GM21529 (cell line): ENCODE measurements around the gene DAPK2.
A peak's percentile ranks its signal among the peaks of the same experiment; 100 is the strongest.

Source experiments
- ATAC-seq: cut with Tn5 transposase; IDR thresholded peaks from one replicate; pipeline ENCODE4 v1.9.1; 2021; ENCODE audit not compliant: unreplicated experiment

The DAPK2 gene

DNA sequence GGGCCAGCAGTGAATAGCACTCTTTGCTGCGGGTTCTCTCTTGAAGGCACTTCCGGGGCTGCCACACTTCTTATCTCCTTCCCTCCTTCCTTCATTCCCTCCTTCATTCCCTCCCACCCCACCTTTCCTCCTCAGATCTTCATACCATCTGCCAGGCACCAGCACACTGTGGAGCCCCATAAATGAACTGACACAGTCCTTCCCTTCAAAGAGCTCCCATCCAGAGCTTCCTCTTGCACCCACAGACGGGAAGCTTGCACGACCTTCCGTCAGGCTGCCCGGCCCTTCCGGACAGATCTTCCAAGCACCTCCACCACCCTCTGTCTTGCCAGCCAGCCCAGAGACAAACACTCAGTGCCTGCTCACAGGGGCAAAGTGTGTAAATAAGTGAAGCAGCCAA, 147.1 kb downstream of the DAPK2 start:
- no peak for ATAC-seq

DNA sequence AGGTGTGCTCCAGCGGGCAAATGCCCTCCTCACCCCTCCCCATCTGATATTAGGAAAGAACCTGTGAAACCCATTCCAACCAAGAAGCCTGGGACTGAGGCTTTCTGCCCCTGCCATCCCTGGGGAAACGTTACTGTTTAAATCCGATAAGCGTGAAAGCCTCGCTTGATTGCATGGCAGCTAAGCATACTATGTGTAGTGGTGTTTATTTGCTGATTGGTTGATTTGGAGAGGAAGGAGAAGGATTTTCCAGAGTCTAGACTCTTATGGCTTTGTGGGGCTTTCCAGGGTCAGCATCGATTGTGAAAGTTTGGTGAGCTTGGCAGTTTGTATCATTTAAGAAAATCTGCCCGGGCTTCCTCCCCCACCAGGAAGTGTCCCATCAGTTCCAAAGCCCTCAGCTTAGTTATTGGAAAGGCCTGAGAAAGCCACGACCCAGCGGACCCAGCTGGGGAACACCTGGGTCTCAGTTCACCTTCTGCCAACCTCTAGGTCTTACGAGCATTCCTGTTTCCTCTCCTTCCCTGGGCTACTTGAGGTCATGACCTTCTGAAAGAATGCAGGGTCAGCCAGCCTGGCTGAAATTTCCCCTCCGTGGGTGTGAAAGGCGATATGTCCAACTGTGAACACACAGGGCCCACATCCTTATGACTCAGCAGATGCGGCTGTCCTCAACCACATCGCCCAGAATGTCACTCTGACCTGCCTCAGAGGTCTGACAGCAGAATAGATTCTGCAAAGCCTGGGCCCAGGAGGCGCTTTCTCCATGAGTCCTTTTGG, 149.8 kb downstream of the DAPK2 start:
- ATAC-seq = peak; percentile 83

DNA sequence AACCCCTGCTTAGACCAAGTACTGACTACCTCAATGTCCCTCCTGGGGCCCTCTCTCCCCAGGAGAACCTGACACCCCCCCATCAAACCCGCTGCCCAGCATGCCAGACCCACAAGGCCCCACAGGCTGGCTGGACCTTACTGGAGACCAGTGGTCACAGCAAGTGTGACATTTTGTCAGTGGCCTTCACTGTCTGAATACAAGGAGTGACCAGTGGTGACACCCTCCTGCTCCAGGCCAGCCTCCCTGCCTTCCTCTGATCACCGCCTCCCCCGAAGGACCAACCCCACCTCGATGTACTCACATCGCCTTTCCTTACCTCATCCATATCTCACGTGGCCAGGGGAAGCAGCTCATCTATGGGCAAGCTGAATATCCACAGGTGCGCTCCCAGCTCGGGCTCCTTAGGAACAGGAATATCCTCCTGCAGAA, 150.5 kb downstream of the DAPK2 start:
- no peak for ATAC-seq

DNA sequence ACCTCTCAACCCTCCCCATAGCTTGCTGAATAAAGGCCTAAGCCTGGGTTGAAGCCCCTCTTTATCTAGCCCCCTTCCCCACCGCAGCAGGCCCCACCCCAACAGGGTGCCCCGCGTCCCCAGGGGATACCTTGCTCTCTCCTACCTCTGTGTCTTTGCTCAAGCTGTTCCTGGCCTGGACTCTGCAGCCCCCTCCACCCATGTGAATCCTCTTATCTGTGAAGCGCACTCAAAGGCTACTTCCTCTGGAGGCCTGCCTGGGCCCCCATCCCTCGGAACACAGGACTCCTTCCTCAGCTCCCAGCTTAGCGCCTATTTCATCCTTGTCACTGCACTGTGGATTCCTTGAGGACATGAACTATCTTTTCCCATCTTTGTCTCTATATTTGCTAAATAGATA, 151.1 kb downstream of the DAPK2 start:
- no peak for ATAC-seq

DNA sequence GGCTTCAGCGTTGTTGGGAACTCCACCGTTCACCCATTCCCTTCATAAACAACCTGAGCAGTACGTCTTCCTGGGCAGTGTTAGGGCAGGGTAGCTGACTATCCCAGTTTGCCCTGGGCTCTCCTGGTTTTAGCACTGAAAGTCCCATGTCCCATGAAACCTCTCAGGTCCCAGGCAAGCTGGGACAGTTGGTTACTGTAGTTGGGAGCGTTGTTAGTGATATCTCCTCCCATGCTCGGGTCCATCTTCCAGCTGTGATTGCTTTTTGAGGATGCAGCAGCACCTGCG, 151.7 kb downstream of the DAPK2 start:
- ATAC-seq = no peak

DNA sequence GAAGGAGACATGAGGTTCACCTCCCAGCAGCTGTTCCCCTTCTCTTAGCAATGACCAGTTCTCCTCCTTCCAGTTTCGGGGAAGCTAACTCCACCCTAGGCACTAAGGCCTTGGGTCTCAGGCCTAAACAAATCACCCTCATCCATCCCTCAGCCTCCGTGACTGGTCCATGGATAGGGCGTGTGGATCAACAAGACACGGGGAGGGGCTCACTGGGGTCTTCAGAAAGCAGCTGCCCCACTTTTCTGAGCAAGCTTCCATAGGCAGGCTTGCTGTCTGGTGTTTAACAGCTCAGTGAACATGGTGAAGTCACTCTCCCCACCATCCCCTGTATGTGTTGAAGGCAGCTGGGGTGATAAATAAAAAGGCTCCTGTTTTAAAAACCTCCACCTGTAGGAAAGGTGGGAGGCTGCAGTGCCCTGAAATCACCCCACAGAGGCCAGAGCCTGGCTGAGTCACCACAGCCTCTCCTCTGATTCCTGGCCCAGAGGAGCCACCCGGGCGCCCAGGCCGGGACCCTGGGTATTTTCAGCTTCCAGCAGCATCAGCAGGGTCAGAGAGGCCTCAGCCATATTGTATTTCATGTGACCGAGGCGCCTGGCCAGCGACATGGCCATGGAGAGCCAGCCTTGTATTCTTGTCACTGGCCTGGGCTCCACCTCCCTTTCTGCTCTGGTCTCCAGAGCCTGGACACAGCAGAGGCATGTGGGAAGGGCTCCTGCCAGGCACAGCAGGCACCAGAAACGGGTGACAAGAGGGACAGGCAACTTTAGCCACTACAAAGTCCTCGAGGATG, 152.2 kb downstream of the DAPK2 start:
- no peak for ATAC-seq

DNA sequence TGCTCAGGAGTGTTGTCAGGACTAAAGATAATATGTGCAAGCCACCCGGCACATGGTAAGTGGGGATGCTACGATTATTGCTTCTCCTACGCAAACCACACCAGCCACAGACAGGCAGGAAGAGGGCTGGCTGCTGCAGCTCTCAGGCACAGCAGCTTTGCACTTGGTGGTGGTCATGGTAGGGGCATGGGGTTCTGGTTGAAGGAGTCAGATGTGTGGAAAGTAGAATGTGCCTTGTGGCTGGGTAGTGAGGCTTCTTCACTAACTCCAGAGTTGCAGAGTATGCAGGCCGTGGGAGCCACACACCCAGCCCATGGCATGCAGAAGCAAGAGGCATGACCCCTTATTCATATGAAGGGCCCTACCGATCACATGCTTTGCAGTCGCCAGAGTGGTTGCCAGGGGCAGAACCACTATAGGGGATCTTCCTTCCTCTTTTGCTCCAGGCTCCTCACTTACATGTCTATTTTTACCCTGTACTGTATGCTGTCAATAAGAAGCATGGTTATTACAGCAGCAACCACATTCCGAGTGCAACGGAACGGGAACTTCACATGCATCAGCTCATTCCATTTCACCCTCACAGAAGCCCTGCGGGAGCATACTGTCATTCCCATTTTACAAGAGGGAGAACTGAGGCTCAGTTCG, 153.4 kb downstream of the DAPK2 start:
- ATAC-seq = peak; percentile 35

DNA sequence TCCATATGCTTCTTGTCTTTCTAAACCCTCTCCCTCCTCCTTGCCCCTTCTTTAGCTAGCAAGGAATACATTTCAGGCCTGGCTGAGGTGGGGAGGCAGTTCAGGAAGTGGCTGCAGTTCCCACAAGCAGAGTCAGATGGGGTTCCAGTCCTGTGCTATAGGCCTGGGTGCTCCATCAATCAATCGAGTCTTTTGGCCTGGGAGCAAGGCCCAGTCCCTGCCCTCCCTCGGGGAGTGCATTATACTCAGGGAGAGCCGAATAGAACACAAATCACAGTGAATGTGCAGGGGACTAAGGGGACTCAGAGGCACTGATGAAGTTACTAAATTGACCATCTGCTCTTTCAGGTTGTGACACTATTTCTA, 154.5 kb downstream of the DAPK2 start:
- ATAC-seq = no peak

DNA sequence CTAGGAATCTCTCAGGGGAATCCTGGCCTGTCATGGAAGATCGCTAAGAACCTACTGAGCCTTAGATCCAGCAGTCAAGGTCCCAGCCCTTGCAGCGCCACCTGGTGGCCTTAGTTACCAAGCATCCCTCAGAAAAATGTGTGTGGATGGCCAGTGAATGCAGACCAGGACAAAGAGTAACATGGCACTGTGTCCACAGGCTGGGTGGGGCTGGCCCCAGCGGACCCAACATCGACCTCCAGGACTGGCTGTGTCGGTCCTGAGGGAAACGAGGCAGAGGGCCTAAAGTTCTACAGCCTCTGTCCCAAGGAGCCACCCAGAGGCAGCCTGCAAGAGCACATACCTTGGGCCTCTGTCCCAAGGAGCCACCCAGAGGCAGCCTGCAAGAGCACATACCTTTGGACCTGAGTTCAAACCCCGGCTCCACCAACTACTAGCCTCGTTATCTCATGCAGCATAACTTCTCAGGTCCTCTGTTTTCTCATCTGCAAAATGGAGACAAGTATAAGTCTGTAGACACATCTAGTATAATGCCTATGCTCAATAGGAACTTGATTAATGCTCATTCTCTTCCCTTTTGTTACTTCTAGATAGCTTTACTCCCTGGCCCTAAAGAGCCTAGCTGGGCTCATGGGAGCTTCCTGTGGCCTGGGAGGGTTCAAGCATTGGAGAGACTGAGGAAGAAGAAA, 155.1 kb downstream of the DAPK2 start:
- no peak for ATAC-seq

DNA sequence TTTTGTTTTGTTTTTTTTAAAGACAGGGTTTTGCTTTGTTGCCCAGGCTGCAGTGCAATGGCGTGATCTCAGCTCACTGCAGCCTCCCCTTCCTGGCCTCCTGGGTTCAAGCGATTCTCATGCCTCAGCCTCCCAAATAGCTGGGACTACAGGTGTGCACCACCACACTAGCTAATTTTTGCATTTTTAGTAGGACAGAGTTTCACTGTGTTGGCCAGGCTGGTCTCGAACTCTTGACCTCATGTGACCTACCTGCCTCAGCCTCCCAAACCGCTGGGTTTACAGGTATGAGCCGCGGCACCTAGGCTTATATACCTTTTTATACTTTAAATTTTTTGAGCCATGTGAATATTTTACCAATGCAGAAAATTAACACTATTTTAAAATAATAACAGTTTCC, 155.7 kb downstream of the DAPK2 start:
- no peak for ATAC-seq

DNA sequence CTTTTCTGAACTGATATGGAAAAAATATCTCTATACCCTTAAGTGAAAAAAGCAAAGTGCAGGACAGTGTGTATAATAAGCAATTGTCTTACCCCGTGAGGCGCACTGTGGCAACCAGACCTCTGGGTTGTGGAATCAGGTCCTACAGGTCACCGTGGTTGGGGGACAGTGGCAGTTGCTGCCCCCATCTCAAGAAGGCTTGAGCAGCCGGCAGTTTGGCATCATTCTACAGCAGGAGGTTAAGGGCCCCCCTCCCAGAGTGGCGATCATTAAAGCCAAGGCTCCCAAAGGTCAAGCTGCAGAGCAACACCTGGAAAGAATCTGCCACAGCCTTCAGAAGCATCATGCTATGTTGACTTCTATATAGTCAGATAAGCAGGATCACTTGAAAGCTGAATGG, 156.5 kb downstream of the DAPK2 start:
- ATAC-seq = no peak

DNA sequence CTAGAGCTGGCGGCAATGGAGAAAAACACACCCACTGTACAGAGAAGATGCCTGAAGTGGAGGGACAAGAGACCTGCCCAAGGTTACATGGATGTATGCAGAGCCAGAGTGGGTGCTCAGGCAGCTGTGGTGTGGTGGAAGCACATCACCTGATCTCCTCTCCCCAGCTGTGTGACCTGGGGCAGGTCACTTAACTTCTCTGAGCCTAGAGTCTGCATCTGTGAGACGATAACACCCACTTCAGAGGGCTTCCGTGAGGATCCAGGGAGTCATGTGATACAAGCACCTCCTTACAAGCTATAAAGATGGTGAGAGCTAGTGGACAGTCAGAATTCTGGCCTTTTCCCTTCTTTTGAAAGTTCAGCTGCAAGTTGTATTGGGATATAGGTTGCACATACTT, 157.5 kb downstream of the DAPK2 start:
- no peak for ATAC-seq

DNA sequence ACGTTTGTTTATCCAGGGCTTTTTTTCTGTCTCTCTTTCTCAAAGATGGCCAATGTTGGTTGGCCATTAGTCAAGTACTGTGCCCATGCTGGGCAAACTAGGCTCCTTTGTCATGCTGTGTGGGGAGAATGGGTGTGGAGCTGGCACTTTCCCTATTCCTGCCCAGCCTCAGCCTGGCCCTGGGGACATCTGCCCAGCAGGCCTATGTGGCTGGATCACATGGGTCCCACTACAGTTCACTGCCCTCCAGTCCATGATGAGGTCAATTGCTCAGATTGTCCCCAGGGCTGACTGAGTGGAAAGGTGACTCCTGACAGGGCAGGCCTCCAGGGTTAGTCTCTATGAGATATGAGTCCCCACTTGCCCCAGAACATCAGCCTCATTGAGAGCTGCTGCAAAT, 158.1 kb downstream of the DAPK2 start:
- no peak for ATAC-seq

DNA sequence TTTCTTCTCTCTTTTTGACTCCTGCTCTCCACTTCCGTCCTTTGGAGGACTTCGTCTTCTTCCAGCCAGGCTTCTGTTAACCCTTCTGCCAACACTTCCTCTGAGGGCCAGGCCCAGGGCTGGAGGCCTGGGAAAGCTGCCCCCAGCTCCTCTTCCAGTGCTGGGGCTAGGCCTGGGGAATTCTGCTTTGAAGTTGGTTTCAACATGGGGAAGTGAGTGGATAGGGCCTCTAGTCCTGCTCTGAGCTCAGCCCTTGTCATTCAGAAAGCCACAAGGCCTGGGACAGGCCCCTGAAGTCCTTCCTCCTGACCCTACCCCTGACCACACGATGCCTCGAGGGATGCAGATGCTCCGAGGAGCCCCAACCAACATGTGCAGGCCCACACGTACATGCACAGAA, 158.7 kb downstream of the DAPK2 start:
- ATAC-seq = no peak

DNA sequence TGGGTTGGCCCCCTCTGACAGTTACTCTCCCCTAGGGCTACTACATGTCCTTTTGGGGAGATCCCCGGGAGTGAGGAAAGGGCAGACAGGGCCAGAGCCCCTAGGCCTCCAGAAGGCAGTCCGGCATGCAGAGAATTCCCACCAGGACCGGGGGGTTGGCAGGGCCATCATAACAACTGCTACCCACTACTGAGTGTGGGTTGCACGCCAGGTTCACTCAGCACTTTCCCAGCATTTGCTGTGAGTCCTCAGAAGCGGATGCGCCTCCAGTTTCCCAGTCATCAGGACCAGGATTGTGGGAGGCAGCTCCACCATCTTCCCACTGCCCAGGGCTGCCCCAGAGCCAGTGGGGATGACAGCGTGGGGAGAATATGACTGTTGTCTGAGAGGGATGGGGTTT, 161.3 kb downstream of the DAPK2 start:
- no peak for ATAC-seq

DNA sequence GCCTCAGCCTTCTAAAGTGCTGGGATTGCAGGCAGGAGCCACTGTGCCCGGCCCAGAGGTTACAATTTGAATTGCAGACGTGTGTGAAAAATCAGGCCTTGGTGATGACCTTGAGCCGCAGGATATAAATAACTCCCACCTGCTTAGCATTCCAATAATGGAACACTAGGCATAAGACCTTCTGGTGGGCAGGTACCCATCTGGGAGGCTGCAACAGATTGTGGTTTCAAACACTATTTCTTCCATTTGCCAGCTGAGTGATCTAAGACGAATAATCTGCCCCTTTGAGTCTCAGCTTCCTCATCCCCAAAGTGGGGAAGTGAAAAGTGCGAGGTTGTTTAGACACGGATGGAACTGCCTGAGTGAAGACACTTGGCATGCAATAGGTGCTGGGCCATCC, 164.9 kb downstream of the DAPK2 start:
- ATAC-seq = no peak

DNA sequence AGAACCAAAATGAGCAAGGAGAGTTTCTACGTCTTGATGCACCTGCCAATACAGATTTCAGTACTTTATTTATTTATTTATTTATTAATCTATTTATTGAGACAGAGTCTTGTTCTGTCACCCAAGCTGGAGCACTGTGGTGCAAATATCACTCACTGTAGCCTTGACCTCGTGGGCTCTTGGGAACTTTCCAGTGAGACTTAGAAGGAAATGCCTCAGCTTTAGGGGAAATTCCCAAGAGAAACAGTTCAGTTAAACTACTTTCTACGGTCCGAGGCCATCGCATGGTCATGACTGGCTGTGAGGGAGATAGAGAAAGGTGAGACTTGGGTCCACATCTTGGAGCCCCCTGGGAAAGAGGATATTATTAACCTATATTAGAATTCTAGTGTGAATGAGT, 165.5 kb downstream of the DAPK2 start:
- no peak for ATAC-seq

DNA sequence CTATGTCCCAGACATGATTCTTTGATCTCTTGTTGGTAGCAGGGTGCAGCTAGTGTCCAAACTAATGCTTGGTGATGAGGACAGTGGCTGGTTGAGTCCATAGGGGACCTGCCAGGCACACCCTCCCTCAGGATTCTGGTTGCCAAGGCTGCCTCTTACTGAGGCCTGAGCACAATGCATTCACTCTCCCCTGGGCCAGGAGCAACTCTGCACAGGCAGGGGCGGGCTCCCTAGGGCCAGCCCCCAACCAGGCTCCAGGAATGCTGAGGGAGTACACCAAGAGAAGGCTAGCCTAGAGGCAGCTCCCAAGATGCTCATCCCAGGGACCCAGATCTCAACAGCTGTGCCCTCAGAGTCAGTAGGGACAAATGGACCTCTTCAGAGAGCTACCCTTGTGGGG, 166.3 kb downstream of the DAPK2 start:
- ATAC-seq = no peak

DNA sequence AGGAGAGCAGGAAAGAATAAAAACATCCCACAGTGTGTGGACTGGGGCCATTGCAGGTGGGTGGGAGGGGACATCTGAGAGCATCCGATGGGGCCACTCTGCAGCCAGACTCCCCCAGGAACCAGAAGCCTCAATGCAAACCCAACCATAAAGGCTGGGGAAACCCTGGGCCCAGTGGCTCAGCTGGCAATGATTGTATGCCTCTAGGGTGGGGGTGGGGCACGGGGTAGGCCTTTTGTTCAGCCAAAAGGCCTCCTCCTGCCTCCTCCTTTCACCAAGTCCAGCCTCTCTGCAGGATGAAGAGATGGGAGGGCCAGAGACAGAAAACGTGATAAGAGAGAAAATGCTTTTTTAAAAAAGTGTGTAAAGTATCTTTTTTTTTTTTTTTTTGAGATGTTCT, 167.1 kb downstream of the DAPK2 start:
- ATAC-seq = no peak

DNA sequence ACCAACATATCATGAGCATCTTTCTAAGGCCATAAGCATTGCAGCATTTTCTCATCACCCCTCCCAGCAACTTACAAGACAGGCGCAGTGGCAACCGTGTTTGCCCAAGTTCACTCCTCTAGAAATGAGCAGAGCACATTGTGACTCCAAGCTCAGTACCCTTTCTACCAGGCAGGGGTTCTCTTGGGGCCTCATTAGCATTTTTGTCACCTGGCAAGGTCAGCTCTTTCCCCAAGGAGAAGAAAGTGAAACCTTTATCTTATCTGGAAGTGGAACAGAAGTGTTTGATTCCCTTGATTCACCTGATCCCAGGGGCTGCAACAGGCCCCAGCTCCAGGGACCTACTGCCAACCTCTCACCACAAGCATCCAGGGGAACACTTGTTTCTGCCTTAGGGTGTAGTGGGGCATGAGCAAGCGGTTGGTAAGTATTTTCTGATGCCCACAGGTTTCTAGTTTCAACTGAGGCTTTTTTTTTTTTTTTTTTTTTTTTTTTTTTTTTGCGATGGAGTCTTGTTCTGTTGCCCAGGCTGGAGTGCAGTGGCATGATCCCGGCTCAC, 168.5 kb downstream of the DAPK2 start:
- ATAC-seq = no peak

DNA sequence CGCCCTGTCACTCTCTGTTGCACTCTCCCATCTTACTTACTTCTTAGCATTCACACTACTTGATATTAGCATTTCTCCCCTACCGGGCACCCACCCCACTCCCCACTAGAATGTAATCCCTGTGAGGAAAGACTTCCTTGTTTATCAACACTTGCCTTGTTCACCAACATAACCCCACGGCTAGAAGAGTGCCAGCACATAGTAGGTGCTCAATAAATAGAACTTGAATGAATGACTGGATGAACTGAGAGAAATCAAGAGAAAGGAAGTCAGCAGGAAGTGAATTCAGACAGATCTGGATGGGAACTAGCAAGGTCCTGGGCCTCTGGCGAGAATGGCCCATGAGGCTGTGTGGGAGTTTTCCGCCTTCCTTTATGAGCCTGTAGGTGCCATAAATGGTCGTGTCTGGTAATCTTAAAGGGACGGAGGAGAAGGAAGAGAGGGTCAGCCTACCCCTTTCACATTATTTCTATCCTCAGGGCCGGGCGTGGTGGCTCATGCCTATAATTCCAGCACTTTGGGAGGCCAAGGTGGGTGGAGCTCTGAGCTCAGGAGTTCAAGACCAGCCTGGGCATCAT, 170.1 kb downstream of the DAPK2 start:
- ATAC-seq = no peak
